H1 (cell line): ENCODE results near the gene APOL1. TPM values are rescaled to one million over a fixed set of nuclear protein-coding genes. Genes with fewer than 3 reads are reported as not detected.

ENCODE experiments used
- CTCF ChIA-PET: fragments of 300-600 bp; sonication (Branson Sonifier 250); formaldehyde crosslinking; loops from one replicate; lab custom pipeline; 2021; ENCODE audit not compliant: partially characterized antibody; lab: Charles Lee
- POLR2A ChIA-PET: fragments of 300-600 bp; sonication (Branson Sonifier 250); formaldehyde crosslinking; loops from one replicate; lab custom pipeline; 2021; ENCODE audit warnings: inconsistent platforms; ENCODE audit not compliant: partially characterized antibody; lab: Charles Lee
- DNase-seq, 2 experiments: peaks; one replicate each; pipeline versions ENCODE4 v3.0.0 to v3.0.0-alpha.2; 2010 to 2022; ENCODE audit warnings: low spot score in 2 of 2, low read depth in 1 of 2, mixed read lengths in 1 of 2
- FAIRE-seq: peaks from 2 replicates; lab custom pipeline; 2011; peaks lifted over from hg19 to GRCh38; lab: Jason Lieb, UNC
- H2AFZ ChIP-seq: 2 replicates; pipeline ENCODE4 v1.8.1; 2012; ENCODE audit warnings: low read length, inconsistent platforms
- H2AK5ac ChIP-seq: 2 replicates; pipeline ENCODE4 v1.6.1; 2013; ENCODE audit warnings: low read depth, low read length
- H2BK120ac ChIP-seq: replicated peaks from 2 replicates; pipeline ENCODE3; 2013; ENCODE audit warnings: low read depth, low read length, inconsistent platforms
- H2BK12ac ChIP-seq: 2 replicates; pipeline ENCODE4 v1.6.1; 2013; ENCODE audit warnings: low read depth, low read length
- H2BK15ac ChIP-seq: 2 replicates; pipeline ENCODE4 v1.6.1; 2013; ENCODE audit warnings: low read length
- H2BK20ac ChIP-seq: 2 replicates; pipeline ENCODE4 v1.6.1; 2013; ENCODE audit warnings: low read length
- H2BK5ac ChIP-seq: 2 replicates; pipeline ENCODE4 v1.6.1; 2013; ENCODE audit warnings: low read depth, low read length
- H3K14ac ChIP-seq: 2 replicates; pipeline ENCODE4 v1.6.1; 2013; ENCODE audit warnings: inconsistent platforms; ENCODE audit not compliant: insufficient read length
- H3K18ac ChIP-seq: 2 replicates; pipeline ENCODE4 v1.6.1; 2013; ENCODE audit warnings: low read length; ENCODE audit errors: extremely low read depth
- H3K23ac ChIP-seq: 2 replicates; pipeline ENCODE4 v1.6.1; 2013; ENCODE audit warnings: inconsistent platforms; ENCODE audit not compliant: insufficient read length
- H3K23me2 ChIP-seq: 2 replicates; pipeline ENCODE4 v1.6.1; 2013; ENCODE audit warnings: low read depth, low read length
- H3K27ac ChIP-seq: 2 replicates; pipeline ENCODE4 v1.6.1; 2011; ENCODE audit warnings: low read depth, low read length, inconsistent platforms
- H3K27me3 ChIP-seq, 4 experiments: replicated peaks in 1 of 4; 1 replicate in 1 of 4; 2 replicates in 3 of 4; pipeline versions ENCODE4 v1.6.1 to v1.8.1; 2011 to 2013; ENCODE audit warnings: low read length in 3 of 4, mild to moderate bottlenecking in 3 of 4, inconsistent platforms in 2 of 4, mixed read lengths in 2 of 4, moderate library complexity in 1 of 4; ENCODE audit not compliant: control insufficient read depth in 3 of 4, insufficient read depth in 3 of 4; ENCODE audit errors: extremely low read depth in 1 of 4
- H3K36me3 ChIP-seq, 4 experiments: 2 replicates each; pipeline versions ENCODE4 v1.6.1 to v1.8.1; 2011 to 2013; ENCODE audit warnings: mild to moderate bottlenecking in 4 of 4, low read length in 3 of 4, moderate library complexity in 2 of 4, control low read depth in 1 of 4, inconsistent platforms in 1 of 4; ENCODE audit not compliant: insufficient read depth in 4 of 4, control insufficient read depth in 2 of 4
- H3K4ac ChIP-seq: replicated peaks from 2 replicates; pipeline ENCODE3; 2013; ENCODE audit warnings: low read length, low read depth, mixed read lengths, inconsistent platforms; ENCODE audit not compliant: insufficient read length
- H3K4me1 ChIP-seq, 4 experiments: replicated peaks in 1 of 4; 1 replicate in 1 of 4; 2 replicates in 3 of 4; pipeline versions ENCODE4 v1.6.1 to v1.8.1; 2011 to 2013; ENCODE audit warnings: low read length in 3 of 4, inconsistent platforms in 2 of 4, mixed read lengths in 1 of 4; ENCODE audit not compliant: insufficient read depth in 4 of 4, control insufficient read depth in 3 of 4
- H3K4me2 ChIP-seq, 2 experiments: 2 replicates each; pipeline versions ENCODE4 v1.6.1 to v1.8.1; 2011 to 2013; ENCODE audit warnings: low read depth in 2 of 2, low read length in 2 of 2, control low read depth in 1 of 2, inconsistent platforms in 1 of 2, mild to moderate bottlenecking in 1 of 2; ENCODE audit not compliant: insufficient read depth in 1 of 2
- H3K4me3 ChIP-seq, 4 experiments: fragments of 200-600, 300-600 bp in 1 of 4; sonication (generic), shearing (Covaris generic), sonication (Bioruptor Twin) in 1 of 4; 2 replicates each; pipeline versions ENCODE4 v1.5.1 to v1.8.1; 2011 to 2016; ENCODE audit warnings: low read length in 4 of 4, low read depth in 3 of 4, control low read depth in 2 of 4, inconsistent platforms in 2 of 4, mild to moderate bottlenecking in 2 of 4, mixed read lengths in 1 of 4, moderate library complexity in 1 of 4; ENCODE audit not compliant: insufficient read depth in 2 of 4; ENCODE audit errors: extremely low read depth in 1 of 4
- H3K56ac ChIP-seq: replicated peaks from 2 replicates; pipeline ENCODE3; 2013; ENCODE audit warnings: low read depth, mild to moderate bottlenecking, mixed read lengths, low read length, inconsistent platforms; ENCODE audit not compliant: insufficient read length
- H3K79me1 ChIP-seq: 2 replicates; pipeline ENCODE4 v1.6.1; 2013; ENCODE audit warnings: low read depth, low read length, control low read depth
- H3K79me2 ChIP-seq, 2 experiments: 2 replicates each; pipeline versions ENCODE4 v1.6.1 to v1.8.1; 2012 to 2013; ENCODE audit warnings: low read length in 2 of 2, mild to moderate bottlenecking in 2 of 2, inconsistent platforms in 1 of 2; ENCODE audit not compliant: insufficient read depth in 2 of 2, control insufficient read depth in 1 of 2
- H3K9ac ChIP-seq, 4 experiments: replicated peaks in 1 of 4; 1 replicate in 1 of 4; 2 replicates in 3 of 4; pipeline versions ENCODE4 v1.6.1 to v1.8.1; 2011 to 2013; ENCODE audit warnings: low read depth in 3 of 4, low read length in 3 of 4, control low read depth in 2 of 4, mild to moderate bottlenecking in 2 of 4, moderate library complexity in 2 of 4, inconsistent platforms in 1 of 4; ENCODE audit errors: extremely low read depth in 1 of 4
- H3K9me3 ChIP-seq, 2 experiments: 2 replicates each; pipeline versions ENCODE4 v1.6.1 to v1.8.1; 2012 to 2013; ENCODE audit warnings: mild to moderate bottlenecking in 2 of 2, moderate library complexity in 2 of 2, control low read depth in 1 of 2, inconsistent platforms in 1 of 2, low read depth in 1 of 2, low read length in 1 of 2, mixed read lengths in 1 of 2; ENCODE audit not compliant: insufficient read depth in 2 of 2
- H4K20me1 ChIP-seq, 2 experiments: replicated peaks in 1 of 2; 2 replicates each; pipeline versions ENCODE3 to v1.8.1; 2011 to 2013; ENCODE audit warnings: inconsistent platforms in 2 of 2, low read length in 2 of 2, mild to moderate bottlenecking in 1 of 2; ENCODE audit not compliant: insufficient read depth in 2 of 2, control insufficient read depth in 1 of 2
- H4K5ac ChIP-seq: 2 replicates; pipeline ENCODE4 v1.6.1; 2013; ENCODE audit warnings: low read length, low read depth, mixed read lengths, inconsistent platforms; ENCODE audit not compliant: insufficient read length
- H4K8ac ChIP-seq: 2 replicates; pipeline ENCODE4 v1.8.0; 2013; ENCODE audit warnings: mild to moderate bottlenecking, moderate library complexity, low read length, inconsistent platforms; ENCODE audit not compliant: insufficient read depth; ENCODE audit errors: extremely low read depth
- H4K91ac ChIP-seq: replicated peaks from 2 replicates; pipeline ENCODE3; 2013; ENCODE audit warnings: low read length, mixed read lengths, inconsistent platforms; ENCODE audit not compliant: insufficient read length
- CEBPB ChIP-seq: IDR thresholded peaks from 2 replicates; pipeline ENCODE4 v1.6.1; 2012; ENCODE audit warnings: low read depth, low read length
- CREB1 ChIP-seq: IDR thresholded peaks from 2 replicates; pipeline ENCODE4 v1.6.1; 2012; ENCODE audit warnings: inconsistent platforms
- POLR2A ChIP-seq, 2 experiments: IDR thresholded peaks; 1 replicate in 1 of 2; 2 replicates in 1 of 2; pipeline ENCODE4 v1.6.1; 2011; ENCODE audit warnings: low read depth in 2 of 2, low read length in 2 of 2, mild to moderate bottlenecking in 2 of 2; ENCODE audit errors: control extremely low read depth in 1 of 2
- RNF2 ChIP-seq: fragments of 200-900, 300-1000 bp; sonication (generic); IDR thresholded peaks from 2 replicates; pipeline ENCODE4 v1.7.1; 2016; ENCODE audit warnings: borderline replicate concordance, low read depth, mild to moderate bottlenecking, antibody characterized with exemption, low read length; ENCODE audit not compliant: poor library complexity, severe bottlenecking; ENCODE audit errors: missing control alignments
- RXRA ChIP-seq: IDR thresholded peaks from 2 replicates; pipeline ENCODE4 v1.6.1; 2011; ENCODE audit warnings: low read depth, mild to moderate bottlenecking, low read length, moderate library complexity; ENCODE audit not compliant: insufficient read depth
- SIRT6 ChIP-seq: IDR thresholded peaks from one replicate; pipeline ENCODE4 v1.7.1; 2012; ENCODE audit warnings: low read length, inconsistent platforms
- SP2 ChIP-seq: IDR thresholded peaks from 2 replicates; pipeline ENCODE4 v1.6.1; 2012; ENCODE audit warnings: mild to moderate bottlenecking, low read length, inconsistent platforms
- SP4 ChIP-seq: IDR thresholded peaks from 2 replicates; pipeline ENCODE4 v1.6.1; 2012; ENCODE audit warnings: low read length, inconsistent platforms
- TBP ChIP-seq: IDR thresholded peaks from 2 replicates; pipeline ENCODE4 v1.6.1; 2011; ENCODE audit warnings: low read depth, low read length, improper control_type of control experiment
- TEAD4 ChIP-seq: IDR thresholded peaks from 2 replicates; pipeline ENCODE4 v1.6.1; 2012; ENCODE audit warnings: low read depth, low read length, inconsistent platforms, mixed read lengths
- USF2 ChIP-seq: IDR thresholded peaks from 2 replicates; pipeline ENCODE4 v1.6.1; 2011; ENCODE audit warnings: low read length, improper control_type of control experiment
- WGBS, 2 experiments: shearing (Covaris generic) in 1 of 2; methylation state at CpG; one replicate each; pipeline versions ENCODE4 v1.1.6 to v1.1.7; 2013 to 2015; ENCODE audit warnings: low lambda C conversion rate in 2 of 2, mixed read lengths in 2 of 2, inconsistent platforms in 1 of 2, low coverage in 1 of 2, missing lambda C conversion rate in 1 of 2; ENCODE audit not compliant: insufficient replicate concordance in 2 of 2, insufficient coverage in 1 of 2, insufficient read length in 1 of 2; ENCODE audit errors: extremely low coverage in 1 of 2, missing lambda C conversion rate in 1 of 2; 5-methylcytosine and 5-hydroxymethylcytosine counted together
- polyA plus RNA-seq, 7 experiments: library from polyadenylated mRNA; depleted of rRNA in 3 of 7; stranded (reverse) in 5 of 7; unstranded in 2 of 7; fragments of >200 nt in 5 of 7; fragments of 200-250 nt in 2 of 7; gene quantifications; 1 replicate in 5 of 7; 2 replicates in 1 of 7; 4 replicates in 1 of 7; pipeline versions ENCODE4 v1.2.1 to v1.2.3, GENCODE V29; 2011 to 2013; ENCODE audit warnings: missing spikeins in 2 of 7, mixed read lengths in 2 of 7
- total RNA-seq: library from RNA; stranded (reverse); fragmentation: NEBNext Ultra II Directional; extraction: Animal tissue kit (Norgen Biotek cat#: 25700); gene quantifications from 2 replicates; pipeline ENCODE4 v1.2.1, GENCODE V29; 2021

Gene APOL1
- total and polyA plus RNA-seq, 2 of the 8 experiments (the other 6 are each of a cell fraction or from before 2014, with no cell fraction given): not detected

- no peaks in the 10 kb centered on the region for H3K79me2 ChIP-seq
Measured at GRCh38 chr22:36298118-36298517, 45.2 kb downstream of the APOL1 start.

More at GRCh38 chr22:36298118-36298517, 45.2 kb downstream of the APOL1 start:
- no peak overlapping the region for H2BK5ac ChIP-seq
- H2BK15ac ChIP-seq: no peak overlapping the region
- H3K36me3 ChIP-seq: peaks cover 62 to 90% (median 89%) of the 10 kb centered on the region in 4 experiments
- peaks cover 3 to 4% of the 10 kb centered on the region in 2 experiments for H4K20me1 ChIP-seq
- no peak overlapping the region for H2BK12ac ChIP-seq
- CTCF ChIA-PET: interaction anchor here (0.7 to 17.3 kb wide), 16 partner anchors 10 to 213 kb away, joined by 3 to 159 read pairs (median 6); no protein-coding TSS in a partner anchor
- H3K79me1 ChIP-seq: 0 out of 2 replicates have a peak, but pooled peaks cover 5% of the 10 kb centered on the region
- FAIRE-seq: no peak
- no peak for TF ChIP-seq CREB1
- no peak for TF ChIP-seq USF2
- no peak for TF ChIP-seq RNF2
- no peak for TF ChIP-seq SP4
- no peak for TF ChIP-seq SIRT6
- TF ChIP-seq RXRA: no peak
- no peak for TF ChIP-seq CEBPB
- TF ChIP-seq TBP: no peak
- TF ChIP-seq SP2: no peak
- TF ChIP-seq POLR2A (IDR thresholded peaks at IDR 0.05; ENCODE audit: control extremely low read depth in 1 of 2, low read depth in 2 of 2, low read length in 2 of 2): no peak
- no peak for TF ChIP-seq TEAD4
- TF ChIP-seq, all 59 proteins: peak for 0
- Histone ChIP-seq H2AK5ac (no peak overlapping the region), H2BK120ac (no peak overlapping the region), H3K27me3 (no peaks in the 10 kb centered on the region), H3K4me1 (no peaks in the 10 kb centered on the region), H3K18ac (no peak overlapping the region), H3K4ac (no peak overlapping the region), H3K4me2 (no peak overlapping the region), H3K14ac (no peak overlapping the region), H3K9ac (no peak overlapping the region), H3K4me3 (no peak overlapping the region), H2BK20ac (no peak overlapping the region), H3K23ac (no peak overlapping the region), H4K5ac (no peak overlapping the region), H3K56ac (no peak overlapping the region), H3K23me2 (no peaks in the 10 kb centered on the region), H3K9me3 (peaks cover 0 to 1% of the 10 kb centered on the region in 2 experiments; a peak in 1 of 4 replicates), H3K27ac (no peak overlapping the region), H2AFZ (no peak overlapping the region), H4K91ac (no peak overlapping the region), H4K8ac (no peak overlapping the region)
- DNase-seq: no peak
- WGBS, 2 experiments: 92% methylated on average over 8 of the region's 8 CpGs; no CpG with 5 or more reads in 1 of the 2 experiments
- POLR2A ChIA-PET: interaction anchor here (0.8 to 2.0 kb wide), 9 partner anchors 9 to 218 kb away, joined by 3 to 6 read pairs (median 4); no protein-coding TSS in a partner anchor
